SU-DHL-6 (cell line): Measurements from ENCODE around the gene EHHADH.

Source experiments
- H2AFZ ChIP-seq: fragments of 200-600 bp; sonication (generic); 2 replicates; pipeline ENCODE4 v1.6.1; 2014; ENCODE audit warnings: low read depth, mild to moderate bottlenecking, moderate library complexity, mixed read lengths, antibody characterized with exemption, low read length; ENCODE audit not compliant: severe bottlenecking
- H3F3A ChIP-seq: fragments of 200-600 bp; shearing (Covaris generic); 2 replicates; pipeline ENCODE4 v1.6.0; 2016; ENCODE audit warnings: antibody characterized with exemption, mild to moderate bottlenecking; ENCODE audit not compliant: insufficient read depth
- H3K27ac ChIP-seq: fragments of 200-600 bp; sonication (generic); 2 replicates; pipeline ENCODE4 v1.5.1; 2016; ENCODE audit warnings: low read depth, mild to moderate bottlenecking, low read length, moderate library complexity, mixed read lengths
- H3K27me3 ChIP-seq: fragments of 200-600 bp; sonication (generic), shearing (Covaris generic); 2 replicates; pipeline ENCODE4 v1.6.0; 2014; ENCODE audit warnings: mild to moderate bottlenecking, low read length
- H3K36me3 ChIP-seq: fragments of 200-600 bp; sonication (generic); 2 replicates; pipeline ENCODE4 v1.6.1; 2014; ENCODE audit warnings: mild to moderate bottlenecking, low read length, mixed read lengths
- H3K4me2 ChIP-seq: fragments of 300-600, 200-600 bp; shearing (Covaris generic), sonication (generic); 2 replicates; pipeline ENCODE4 v1.6.0; 2014; ENCODE audit warnings: low read length, low read depth, mild to moderate bottlenecking; ENCODE audit not compliant: poor library complexity, severe bottlenecking
- H3K4me3 ChIP-seq: fragments of 200-600 bp; sonication (generic); 2 replicates; pipeline ENCODE4 v1.5.1; 2014; ENCODE audit warnings: antibody characterized with exemption, low read length, mild to moderate bottlenecking, mixed read lengths; ENCODE audit not compliant: insufficient read depth, poor library complexity, severe bottlenecking
- H3K79me2 ChIP-seq: fragments of 200-600 bp; sonication (generic); 2 replicates; pipeline ENCODE4 v1.6.1; 2014; ENCODE audit warnings: mild to moderate bottlenecking, low read length, moderate library complexity; ENCODE audit not compliant: insufficient read depth
- H3K9ac ChIP-seq: fragments of 200-600 bp; sonication (generic); 2 replicates; pipeline ENCODE4 v1.7.0; 2014; ENCODE audit warnings: mild to moderate bottlenecking, low read length
- H3K9me2 ChIP-seq: fragments of 200-600 bp; sonication (generic); replicated peaks from 2 replicates; pipeline ENCODE4 v1.6.1; 2014; ENCODE audit warnings: low read length; ENCODE audit not compliant: insufficient read depth
- H3K9me3 ChIP-seq: fragments of 200-600 bp; sonication (generic); 2 replicates; pipeline ENCODE4 v1.6.1; 2014; ENCODE audit warnings: low read length, mixed read lengths; ENCODE audit not compliant: insufficient read depth
- H4K20me1 ChIP-seq: fragments of 200-600 bp; sonication (generic); 2 replicates; pipeline ENCODE4 v1.6.1; 2014; ENCODE audit warnings: low read depth, mild to moderate bottlenecking, antibody characterized with exemption, low read length, moderate library complexity, mixed read lengths
- CTCF ChIP-seq: fragments of 200-600 bp; sonication (generic); IDR thresholded peaks from one replicate; pipeline ENCODE4 v1.5.1; 2017; ENCODE audit warnings: antibody characterized with exemption, mild to moderate bottlenecking, low read length, moderate library complexity; ENCODE audit not compliant: insufficient read depth, poor library complexity, severe bottlenecking
- EZH2phosphoT487 ChIP-seq: fragments of 200-600 bp; sonication (generic), shearing (Covaris generic); conservative IDR thresholded peaks from 2 replicates; pipeline ENCODE4 v1.6.1; 2018; ENCODE audit warnings: mild to moderate bottlenecking, antibody characterized with exemption, low read length, moderate library complexity, mixed read lengths

EHHADH gene

GRCh38 chr3:185161761-185162160 lies 92.1 kb downstream of the EHHADH start:
- no peaks in the 10 kb centered on the region for H3F3A ChIP-seq
- no peaks in the 10 kb centered on the region for H4K20me1 ChIP-seq
- H3K79me2 ChIP-seq = no peaks in the 10 kb centered on the region
- H3K27ac ChIP-seq = no peak overlapping the region
- H3K4me2 ChIP-seq = no peak overlapping the region
- H3K9ac ChIP-seq = no peak overlapping the region
- no peak overlapping the region for H2AFZ ChIP-seq
- H3K36me3 ChIP-seq = no peaks in the 10 kb centered on the region
- no peaks in the 10 kb centered on the region for H3K9me2 ChIP-seq
- H3K4me3 ChIP-seq = no peak overlapping the region
- TF ChIP-seq EZH2phosphoT487 (no peak), CTCF (no peak)
- H3K27me3 ChIP-seq = no peaks in the 10 kb centered on the region
- no peaks in the 10 kb centered on the region for H3K9me3 ChIP-seq

- Histone ChIP-seq H3K27ac (no peak overlapping the region), H3K9me3 (no peaks in the 10 kb centered on the region), H3K9ac (no peak overlapping the region), H3K27me3 (no peaks in the 10 kb centered on the region), H3K4me2 (no peak overlapping the region), H3K36me3 (no peaks in the 10 kb centered on the region), H2AFZ (no peak overlapping the region), H3F3A (no peaks in the 10 kb centered on the region), H3K9me2 (no peaks in the 10 kb centered on the region), H4K20me1 (no peaks in the 10 kb centered on the region), H3K79me2 (no peaks in the 10 kb centered on the region), H3K4me3 (no peak overlapping the region)
- TF ChIP-seq CTCF (no peak), EZH2phosphoT487 (no peak)
Measured at GRCh38 chr3:185157347-185157746, 96.5 kb downstream of the EHHADH start.

GRCh38 chr3:185155678-185156077 lies 98.2 kb downstream of the EHHADH start:
- Histone ChIP-seq H3K27ac (no peak overlapping the region), H3K9me2 (no peaks in the 10 kb centered on the region), H3F3A (no peaks in the 10 kb centered on the region), H3K79me2 (no peaks in the 10 kb centered on the region), H4K20me1 (no peaks in the 10 kb centered on the region), H3K9ac (no peak overlapping the region), H3K9me3 (no peaks in the 10 kb centered on the region), H3K27me3 (no peaks in the 10 kb centered on the region), H3K4me3 (no peak overlapping the region), H3K4me2 (no peak overlapping the region), H3K36me3 (no peaks in the 10 kb centered on the region), H2AFZ (no peak overlapping the region)
- TF ChIP-seq EZH2phosphoT487 = no peak
- TF ChIP-seq CTCF = no peak
